Heart left ventricle (tissue), 13 donors: ENCODE results near the gene TOP1.

Experiments
- CTCF ChIP-seq, 12 donors: fragments of 200-600 bp; sonication (generic) in 4 of 12; IDR thresholded peaks; one replicate each; pipeline versions ENCODE4 v1.5.0 to v1.8.0; 2018 to 2022; ENCODE audit warnings: antibody characterized with exemption in 12 of 12, mild to moderate bottlenecking in 5 of 12
- POLR2A ChIP-seq, 2 donors: fragments of 450-650 bp; IDR thresholded peaks; one replicate each; pipeline ENCODE4 v1.6.1; 2017; ENCODE audit warnings: antibody characterized with exemption in 2 of 2, mild to moderate bottlenecking in 2 of 2, moderate library complexity in 2 of 2
- donor health status: ischemic (EF 13 %, LVEDD 7.1; RV severe dilation, severe dysfunction).
- donor health status: DM: no; HTN: yes; CAD: no.
- donor health status: DM: no; HTN: no; CAD: no.
- donor health status: ischemic (EF 25% LVEDD 6.9; RV normal size, moderate dysfunction).
- donor health status: ischemic (EF 25% LVEDD 5.7; RV mildly dilated, moderate dysfunction).
- donor health status: ischemic (EF 35%, LVEDD 5.7; RV mildly dilated, moderate dysfunction).
- donor health status: nonischemic (EF 11% LVEDD 7.7; RV severe dilation, severe dysfunction).
- donor health status: DM: yes; HTN: yes; CAD: no.
- donor health status: PGD.
- donor health status: ischemic (EF 29% LVEDD 5.4; RV normal size, mild dysfunction).
- donor health status: nonischemic (EF 23%, LVEDD 6.1; RV moderate dilation, normal function).

DNA sequence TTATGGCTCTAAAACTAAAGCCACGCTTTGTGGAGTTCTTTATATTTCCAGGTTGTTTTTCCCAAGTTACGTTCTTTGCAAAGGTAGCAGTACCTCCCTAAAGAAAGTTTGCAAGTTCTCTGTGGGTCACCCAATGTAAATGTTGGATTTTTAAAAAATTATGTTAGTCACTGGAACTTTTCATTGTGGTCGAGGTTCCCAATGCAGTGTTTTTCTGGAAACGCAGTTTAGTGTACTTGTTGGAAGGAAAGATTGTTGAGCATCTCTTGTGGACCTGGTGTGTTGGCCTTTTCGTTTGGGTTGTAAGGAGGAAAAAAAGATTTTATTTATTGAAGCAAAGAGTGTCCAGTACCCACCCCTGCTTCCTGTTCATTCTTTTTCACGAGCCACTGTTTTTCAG is 1.4 kb downstream of the TOP1 start:
- TF ChIP-seq CTCF (IDR thresholded peaks at IDR 0.05) (no peak), POLR2A (IDR thresholded peaks at IDR 0.05) (no peak)
